Chondrocyte (in vitro differentiated cells): Measurements from ENCODE around the gene SLC8A1. TPM values are rescaled to one million over a fixed set of nuclear protein-coding genes. Genes with fewer than 3 reads are reported as not detected.

ENCODE experiments used
- DNase-seq: peaks from one replicate; pipeline ENCODE4 v3.0.0; 2021; ENCODE audit warnings: mixed read lengths, low spot score
- H3K27ac Mint-ChIP-seq: one replicate; pipeline ENCODE4 v1.8.0; 2021; ENCODE audit warnings: mild to moderate bottlenecking, moderate library complexity, mixed read lengths; ENCODE audit not compliant: unreplicated experiment
- H3K27me3 Mint-ChIP-seq: 2 replicates; pipeline ENCODE4 v1.8.0; 2021; ENCODE audit warnings: low read depth, mixed read lengths
- H3K36me3 Mint-ChIP-seq: 2 replicates; pipeline ENCODE4 v1.8.0; 2021; ENCODE audit warnings: low read depth, mixed read lengths
- H3K4me1 Mint-ChIP-seq: 2 replicates; pipeline ENCODE4 v1.8.0; 2021; ENCODE audit warnings: low read depth, mild to moderate bottlenecking, mixed read lengths
- H3K4me3 Mint-ChIP-seq: one replicate; pipeline ENCODE4 v1.8.0; 2021; ENCODE audit warnings: mild to moderate bottlenecking, moderate library complexity, mixed read lengths; ENCODE audit not compliant: unreplicated experiment
- H3K9me3 Mint-ChIP-seq: 2 replicates; pipeline ENCODE4 v1.8.0; 2021; ENCODE audit warnings: low read depth, mixed read lengths
- total RNA-seq: library from RNA; stranded (reverse); gene quantifications from 3 replicates; pipeline ENCODE4 v1.2.1, GENCODE V29; 2021
- TF ChIP-seq, protein P1 (sequence below): fragments of 200-600 bp; sonication (generic); IDR thresholded peaks from 2 replicates; pipeline ENCODE4 v1.5.0; 2021; ENCODE audit warnings: antibody characterized with exemption, mild to moderate bottlenecking, moderate library complexity

The SLC8A1 gene
- total RNA-seq, 1 donor from 2014 or later = 53.7 TPM

DNA sequence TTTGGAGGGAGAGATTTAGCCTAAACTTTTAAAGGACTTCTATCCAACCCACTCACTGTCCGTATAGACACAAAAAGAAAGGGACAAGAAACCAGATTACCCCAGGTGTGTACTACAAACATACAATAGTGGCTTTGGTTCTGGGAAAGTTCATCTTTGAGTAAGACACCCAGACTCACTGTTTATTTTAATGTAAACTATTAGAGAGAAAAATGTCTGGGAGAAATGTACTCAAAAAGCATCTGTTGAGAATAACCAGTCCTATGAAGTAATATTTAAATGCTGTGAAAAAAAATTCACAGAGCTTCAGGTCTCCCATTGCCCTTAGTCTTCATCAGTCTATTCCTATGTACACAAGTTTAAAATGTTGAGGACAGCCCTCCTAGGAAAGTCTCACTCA lies 107.5 kb downstream of the SLC8A1 start:
- H3K27ac Mint-ChIP-seq = peak overlapping the region; percentile 71
- TF ChIP-seq, protein P1, sequence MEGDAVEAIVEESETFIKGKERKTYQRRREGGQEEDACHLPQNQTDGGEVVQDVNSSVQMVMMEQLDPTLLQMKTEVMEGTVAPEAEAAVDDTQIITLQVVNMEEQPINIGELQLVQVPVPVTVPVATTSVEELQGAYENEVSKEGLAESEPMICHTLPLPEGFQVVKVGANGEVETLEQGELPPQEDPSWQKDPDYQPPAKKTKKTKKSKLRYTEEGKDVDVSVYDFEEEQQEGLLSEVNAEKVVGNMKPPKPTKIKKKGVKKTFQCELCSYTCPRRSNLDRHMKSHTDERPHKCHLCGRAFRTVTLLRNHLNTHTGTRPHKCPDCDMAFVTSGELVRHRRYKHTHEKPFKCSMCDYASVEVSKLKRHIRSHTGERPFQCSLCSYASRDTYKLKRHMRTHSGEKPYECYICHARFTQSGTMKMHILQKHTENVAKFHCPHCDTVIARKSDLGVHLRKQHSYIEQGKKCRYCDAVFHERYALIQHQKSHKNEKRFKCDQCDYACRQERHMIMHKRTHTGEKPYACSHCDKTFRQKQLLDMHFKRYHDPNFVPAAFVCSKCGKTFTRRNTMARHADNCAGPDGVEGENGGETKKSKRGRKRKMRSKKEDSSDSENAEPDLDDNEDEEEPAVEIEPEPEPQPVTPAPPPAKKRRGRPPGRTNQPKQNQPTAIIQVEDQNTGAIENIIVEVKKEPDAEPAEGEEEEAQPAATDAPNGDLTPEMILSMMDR = no peak
- no peaks in the 10 kb centered on the region for H3K27me3 Mint-ChIP-seq
- H3K36me3 Mint-ChIP-seq = no peaks in the 10 kb centered on the region
- no peak overlapping the region for H3K4me3 Mint-ChIP-seq
- H3K4me1 Mint-ChIP-seq = peaks cover 68% of the 10 kb centered on the region
- H3K9me3 Mint-ChIP-seq = no peaks in the 10 kb centered on the region
- no peak for DNase-seq

DNA sequence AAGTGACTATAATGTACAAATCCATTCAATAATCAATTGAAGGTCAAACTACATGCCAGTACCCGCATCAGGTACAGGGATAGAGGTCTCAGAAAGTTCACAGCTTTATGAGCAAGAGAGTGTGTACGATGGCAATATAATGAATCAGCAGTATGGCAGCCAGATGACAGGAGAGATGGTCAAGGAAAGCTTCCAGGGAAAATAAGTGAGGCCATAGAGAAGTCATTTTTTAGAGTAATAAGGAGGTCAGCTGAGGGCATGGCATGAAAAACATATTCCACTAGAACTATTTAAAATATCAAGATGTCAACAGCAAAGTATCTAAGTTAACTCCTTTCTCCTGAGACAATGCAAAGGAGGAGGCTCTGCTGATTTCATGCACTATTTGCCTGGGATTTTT lies 108.0 kb downstream of the SLC8A1 start:
- no peak for DNase-seq
- Mint-ChIP-seq H3K9me3 (no peaks in the 10 kb centered on the region), H3K27me3 (no peaks in the 10 kb centered on the region), H3K27ac (peak overlapping the region; percentile 71), H3K4me1 (peaks cover 63% of the 10 kb centered on the region), H3K36me3 (no peaks in the 10 kb centered on the region), H3K4me3 (no peak overlapping the region)
- TF ChIP-seq, protein P1 = no peak

DNA sequence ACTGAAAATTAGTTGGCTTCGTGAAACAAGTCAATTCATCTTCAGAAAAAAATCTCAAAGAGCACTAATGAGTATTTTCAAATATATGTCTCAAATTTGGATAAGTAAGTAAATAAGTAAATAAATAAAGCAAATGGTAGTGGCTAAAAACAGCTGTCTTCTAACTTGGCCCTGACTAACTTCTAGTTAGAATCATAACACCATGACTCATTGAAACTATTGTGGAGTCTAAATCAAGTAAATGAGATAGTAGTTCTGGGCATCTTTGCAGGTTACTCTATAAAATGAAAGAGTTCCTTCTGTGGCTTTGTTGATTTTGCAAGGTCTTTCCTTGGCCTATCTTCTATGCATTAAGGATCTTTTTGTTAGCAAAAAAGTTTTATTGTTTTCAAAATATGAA lies 110.7 kb downstream of the SLC8A1 start:
- H3K36me3 Mint-ChIP-seq = no peaks in the 10 kb centered on the region
- H3K9me3 Mint-ChIP-seq = no peaks in the 10 kb centered on the region
- DNase-seq = no peak
- TF ChIP-seq, protein P1 = no peak
- H3K27me3 Mint-ChIP-seq = no peaks in the 10 kb centered on the region
- H3K27ac Mint-ChIP-seq = no peak overlapping the region
- H3K4me3 Mint-ChIP-seq = no peak overlapping the region
- peaks cover 37% of the 10 kb centered on the region for H3K4me1 Mint-ChIP-seq

DNA sequence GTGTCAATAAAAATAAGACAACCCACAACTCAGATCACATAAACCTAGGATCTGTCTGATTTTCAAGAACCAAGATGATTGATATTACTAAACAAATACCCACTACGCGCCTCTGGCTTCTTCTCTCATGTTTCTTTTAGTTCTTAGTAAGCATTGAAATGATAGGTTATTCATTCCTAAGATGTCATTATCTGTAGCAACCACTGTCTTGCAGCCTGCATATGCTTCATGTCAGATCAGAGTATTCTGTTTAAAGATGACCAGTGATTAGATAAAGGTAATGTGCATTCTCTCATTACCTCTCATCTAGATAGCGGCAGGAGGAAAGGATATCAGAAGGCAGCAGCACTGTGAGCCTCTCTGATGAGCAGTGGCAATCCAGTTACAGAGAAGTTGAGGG lies 112.9 kb downstream of the SLC8A1 start:
- H3K36me3 Mint-ChIP-seq = no peaks in the 10 kb centered on the region
- no peak for DNase-seq
- TF ChIP-seq, protein P1 = no peak

DNA sequence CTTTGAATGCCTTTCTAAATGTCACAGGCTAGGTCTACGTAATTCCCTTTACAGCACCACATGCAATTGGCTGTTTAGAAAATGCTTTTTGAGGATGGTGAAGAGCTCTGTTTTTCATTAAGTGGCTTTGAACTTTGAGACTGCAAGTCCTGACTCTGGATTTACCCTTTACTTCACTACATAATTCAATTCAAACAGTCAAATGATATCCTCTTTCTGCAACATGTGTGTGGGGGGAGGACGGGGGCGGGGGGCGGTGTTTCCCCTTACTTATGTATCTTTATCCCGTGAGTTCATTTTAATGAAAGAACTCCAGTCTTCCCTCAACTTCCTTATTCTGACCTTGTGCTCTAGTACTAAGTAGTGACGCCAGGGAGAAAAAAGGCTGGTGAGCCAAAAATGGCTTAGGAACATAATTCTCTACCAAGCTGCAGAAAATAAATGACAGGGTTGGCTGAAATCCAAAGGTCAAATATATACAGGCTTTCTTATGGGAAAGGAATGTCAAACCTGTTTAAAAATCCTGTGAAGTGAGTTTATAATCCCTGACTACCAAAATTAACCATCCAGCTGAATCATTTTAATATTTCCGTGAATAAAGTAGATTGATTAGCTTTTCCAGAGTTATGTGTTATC lies 119.6 kb downstream of the SLC8A1 start:
- Mint-ChIP-seq H3K4me3 (no peak overlapping the region), H3K27ac (peak overlapping the region; percentile 73), H3K36me3 (no peaks in the 10 kb centered on the region), H3K9me3 (no peaks in the 10 kb centered on the region), H3K4me1 (peaks cover 29% of the 10 kb centered on the region), H3K27me3 (no peaks in the 10 kb centered on the region)
- TF ChIP-seq, protein P1 = peak; percentile 28
- DNase-seq = no peak

More for the DNA sequence above, 112.9 kb downstream of the SLC8A1 start:
- H3K4me1 Mint-ChIP-seq = peaks cover 16% of the 10 kb centered on the region
- no peaks in the 10 kb centered on the region for H3K9me3 Mint-ChIP-seq
- no peak overlapping the region for H3K4me3 Mint-ChIP-seq
- no peak overlapping the region for H3K27ac Mint-ChIP-seq
- no peaks in the 10 kb centered on the region for H3K27me3 Mint-ChIP-seq
